Fibroblast of villous mesenchyme (primary cell): ENCODE data around the gene SUV39H1. TPM values are rescaled to one million over a fixed set of nuclear protein-coding genes. Genes with fewer than 3 reads are reported as not detected.

Source experiments
- DNase-seq: peaks from one replicate; pipeline ENCODE4 v3.0.0-alpha.2; 2010; ENCODE audit warnings: low read depth
- H3K4me3 ChIP-seq: 2 replicates; pipeline ENCODE4 v1.5.1; 2011; ENCODE audit warnings: low read depth, mild to moderate bottlenecking, low read length
- total RNA-seq: library from RNA; depleted of rRNA; stranded (reverse); fragments of >200 nt; gene quantifications from 2 replicates; pipeline ENCODE4 v1.2.3, GENCODE V29; 2012
- TF ChIP-seq, protein P1 (sequence below): IDR thresholded peaks from 2 replicates; pipeline ENCODE4 v1.5.1; 2012; ENCODE audit warnings: low read depth, mild to moderate bottlenecking, low read length; ENCODE audit not compliant: insufficient read depth

SUV39H1 gene
- total RNA-seq, 1 donor: 5.6 TPM

DNA sequence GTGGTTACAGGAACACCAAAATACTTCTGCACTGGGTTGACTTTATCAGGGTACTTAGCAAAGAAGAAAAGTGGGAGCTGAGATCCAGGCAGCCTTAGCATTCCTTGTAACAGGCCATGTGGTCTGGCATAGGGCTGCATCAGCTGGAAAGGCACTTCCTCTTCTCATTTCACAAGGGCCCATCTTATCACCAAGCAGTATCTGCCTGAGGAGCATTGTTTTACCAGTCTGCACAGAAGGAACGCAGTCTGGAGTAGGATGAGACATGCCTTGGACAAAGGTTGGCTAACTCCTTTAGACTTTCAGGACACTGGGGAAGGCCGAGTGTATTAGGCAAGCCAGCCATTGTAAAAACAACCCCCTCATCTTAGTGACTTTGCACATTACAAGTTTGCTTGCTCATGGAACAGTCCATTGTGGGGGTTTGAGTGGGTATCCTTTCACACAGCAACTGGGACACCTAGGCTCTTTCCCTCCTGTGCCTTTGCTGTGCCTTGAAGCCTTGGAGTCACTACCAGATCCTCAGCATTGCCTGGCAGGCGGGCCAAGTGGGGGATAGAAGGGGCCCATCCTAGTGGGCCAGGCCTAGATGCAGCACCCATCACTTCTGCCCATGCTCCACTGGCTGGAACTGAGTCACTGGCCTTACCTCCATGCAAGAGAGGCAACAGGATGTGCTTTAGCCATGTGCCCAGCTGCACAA lies 4.6 kb downstream of the SUV39H1 start:
- TF ChIP-seq, protein P1, sequence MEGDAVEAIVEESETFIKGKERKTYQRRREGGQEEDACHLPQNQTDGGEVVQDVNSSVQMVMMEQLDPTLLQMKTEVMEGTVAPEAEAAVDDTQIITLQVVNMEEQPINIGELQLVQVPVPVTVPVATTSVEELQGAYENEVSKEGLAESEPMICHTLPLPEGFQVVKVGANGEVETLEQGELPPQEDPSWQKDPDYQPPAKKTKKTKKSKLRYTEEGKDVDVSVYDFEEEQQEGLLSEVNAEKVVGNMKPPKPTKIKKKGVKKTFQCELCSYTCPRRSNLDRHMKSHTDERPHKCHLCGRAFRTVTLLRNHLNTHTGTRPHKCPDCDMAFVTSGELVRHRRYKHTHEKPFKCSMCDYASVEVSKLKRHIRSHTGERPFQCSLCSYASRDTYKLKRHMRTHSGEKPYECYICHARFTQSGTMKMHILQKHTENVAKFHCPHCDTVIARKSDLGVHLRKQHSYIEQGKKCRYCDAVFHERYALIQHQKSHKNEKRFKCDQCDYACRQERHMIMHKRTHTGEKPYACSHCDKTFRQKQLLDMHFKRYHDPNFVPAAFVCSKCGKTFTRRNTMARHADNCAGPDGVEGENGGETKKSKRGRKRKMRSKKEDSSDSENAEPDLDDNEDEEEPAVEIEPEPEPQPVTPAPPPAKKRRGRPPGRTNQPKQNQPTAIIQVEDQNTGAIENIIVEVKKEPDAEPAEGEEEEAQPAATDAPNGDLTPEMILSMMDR: no peak
- DNase-seq: peak; percentile 19
- no peak overlapping the region for H3K4me3 ChIP-seq

GRCh38 chrX:48702032-48702431 lies 5.5 kb downstream of the SUV39H1 start:
- TF ChIP-seq, protein P1: no peak
- DNase-seq: no peak
- H3K4me3 ChIP-seq: no peak overlapping the region

DNA sequence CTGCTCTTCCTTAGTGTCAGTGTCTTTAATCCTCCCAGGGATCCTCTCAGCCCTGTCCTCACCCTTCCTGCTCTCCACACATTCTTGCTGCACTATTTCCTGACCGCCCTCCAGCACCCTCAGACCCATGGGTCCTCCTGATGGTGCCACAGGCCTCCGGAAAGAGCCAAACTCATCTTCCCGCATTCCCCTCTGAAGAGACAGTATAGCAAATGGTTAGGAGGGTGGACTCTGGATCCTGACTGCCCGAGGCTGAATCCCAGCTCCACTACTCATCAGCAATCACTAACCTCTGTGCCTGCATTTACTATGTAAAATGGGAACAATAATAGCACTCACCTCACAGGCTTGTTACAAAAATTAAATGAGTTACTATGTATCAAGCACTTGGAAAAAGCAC lies 6.2 kb downstream of the SUV39H1 start:
- no peak overlapping the region for H3K4me3 ChIP-seq
- no peak for DNase-seq
- TF ChIP-seq, protein P1: no peak

DNA sequence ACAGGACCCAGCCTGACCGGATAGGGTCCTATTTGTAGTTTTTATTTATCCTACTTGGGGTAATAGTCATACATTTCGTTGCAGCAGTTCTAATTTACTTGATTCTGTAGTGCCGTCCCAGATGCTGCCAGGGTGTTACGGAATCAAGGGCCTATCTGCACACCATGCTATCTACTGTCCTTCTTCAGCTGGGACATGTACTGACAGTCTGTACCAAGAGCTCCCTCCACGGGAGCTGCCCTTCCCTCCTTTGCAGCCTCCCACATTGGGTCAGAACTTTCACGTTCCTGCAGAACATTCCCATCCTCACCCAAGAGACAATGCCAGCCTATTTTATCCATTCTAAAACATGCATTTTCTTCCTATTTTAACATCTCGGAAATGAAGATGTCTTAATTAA lies 6.7 kb downstream of the SUV39H1 start:
- no peak for DNase-seq
- TF ChIP-seq, protein P1: no peak

GRCh38 chrX:48703642-48704481 lies 7.3 kb downstream of the SUV39H1 start:
- no peak overlapping the region for H3K4me3 ChIP-seq
- TF ChIP-seq, protein P1: no peak
- peak; percentile 20 for DNase-seq

More for the DNA sequence above, 6.7 kb downstream of the SUV39H1 start:
- H3K4me3 ChIP-seq: no peak overlapping the region

GRCh38 chrX:48705871-48706270 lies 9.3 kb downstream of the SUV39H1 start:
- H3K4me3 ChIP-seq: no peak overlapping the region
- TF ChIP-seq, protein P1: no peak
- DNase-seq: no peak
